ENCODE results near the gene PXDN. TPM values are rescaled to one million over a fixed set of nuclear protein-coding genes. Genes with fewer than 3 reads are reported as not detected.

PXDN gene
- total and polyA plus RNA-seq, 9 of the 15 experiments (the other 6 are each of a cell fraction or from before 2014, with no cell fraction given): 0.49 TPM; not detected in 8

- TF ChIP-seq CEBPB (tag; IDR thresholded peaks at IDR 0.05) (no peak), GATAD2B (IDR thresholded peaks at IDR 0.05; ENCODE audit: borderline replicate concordance) (no peak), CREB3 (tag; conservative IDR thresholded peaks at IDR 0.05; ENCODE audit: low read depth) (no peak), NR4A1 (CRISPR knock-in tag; IDR thresholded peaks at IDR 0.05) (no peak), NR4A1 (tag; IDR thresholded peaks at IDR 0.05) (no peak), CREBBP (IDR thresholded peaks at IDR 0.05; ENCODE audit: low read depth, low read length) (no peak), ELF2 (CRISPR knock-in tag; IDR thresholded peaks at IDR 0.05) (no peak), MEIS2 (IDR thresholded peaks at IDR 0.05; ENCODE audit: partially characterized antibody) (no peak), CBX8 (IDR thresholded peaks at IDR 0.05; ENCODE audit: borderline replicate concordance, extremely low read depth, low read depth, low read length, poor library complexity, severe bottlenecking) (no peak), SREBF2 (CRISPR knock-in tag; IDR thresholded peaks at IDR 0.05) (no peak), MECOM (CRISPR knock-in tag; IDR thresholded peaks at IDR 0.05) (no peak), PURB (CRISPR knock-in tag; IDR thresholded peaks at IDR 0.05; ENCODE audit: low read depth) (no peak), E2F8 (IDR thresholded peaks at IDR 0.05; ENCODE audit: low read depth, partially characterized antibody) (no peak)
- TF ChIP-seq, protein P1, sequence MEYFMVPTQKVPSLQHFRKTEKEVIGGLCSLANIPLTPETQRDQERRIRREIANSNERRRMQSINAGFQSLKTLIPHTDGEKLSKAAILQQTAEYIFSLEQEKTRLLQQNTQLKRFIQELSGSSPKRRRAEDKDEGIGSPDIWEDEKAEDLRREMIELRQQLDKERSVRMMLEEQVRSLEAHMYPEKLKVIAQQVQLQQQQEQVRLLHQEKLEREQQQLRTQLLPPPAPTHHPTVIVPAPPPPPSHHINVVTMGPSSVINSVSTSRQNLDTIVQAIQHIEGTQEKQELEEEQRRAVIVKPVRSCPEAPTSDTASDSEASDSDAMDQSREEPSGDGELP (CRISPR knock-in tag; IDR thresholded peaks at IDR 0.05; ENCODE audit: borderline replicate concordance): no peak
These were observed 136.2 kb downstream of the PXDN start (continued) for GRCh38 chr2:1607971-1608688.

Data from K562 (cell line).